GM19193 (cell line): Measurements from ENCODE around the gene PHLPP1.

Source experiments
- POLR2A ChIP-seq: IDR thresholded peaks from 4 replicates; pipeline ENCODE4 v1.6.1; 2011; ENCODE audit not compliant: insufficient read depth, insufficient read length; ENCODE audit errors: extremely low read depth

The PHLPP1 gene

DNA sequence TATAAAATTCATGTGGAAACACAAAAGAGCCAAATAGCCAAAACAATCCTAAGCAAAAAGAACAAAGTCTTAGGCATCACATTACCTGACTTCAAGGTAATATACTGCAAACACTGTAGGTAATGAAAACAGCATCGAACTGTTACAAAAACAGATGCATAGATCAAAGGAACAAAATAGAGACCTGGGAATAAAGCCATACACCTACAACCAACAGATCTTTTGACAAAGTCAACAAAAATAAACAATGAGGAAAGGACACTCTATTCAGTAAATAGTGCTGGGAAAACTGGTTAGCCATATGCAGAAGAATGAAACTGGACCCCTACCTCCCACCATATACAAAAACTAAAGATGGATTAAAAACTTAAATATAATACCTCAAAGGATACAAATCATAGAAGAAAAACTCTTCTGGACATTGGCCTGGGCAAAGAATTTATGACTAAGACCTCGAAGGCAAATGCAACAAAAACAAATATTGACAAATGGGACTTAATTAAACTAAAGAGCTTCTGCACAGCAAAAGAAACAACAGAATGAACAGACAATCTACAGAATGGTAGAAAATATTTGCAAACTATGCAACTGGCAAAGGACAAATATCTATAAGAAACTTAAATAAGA is 218.0 kb downstream of the PHLPP1 start:
- TF ChIP-seq POLR2A: no peak

DNA sequence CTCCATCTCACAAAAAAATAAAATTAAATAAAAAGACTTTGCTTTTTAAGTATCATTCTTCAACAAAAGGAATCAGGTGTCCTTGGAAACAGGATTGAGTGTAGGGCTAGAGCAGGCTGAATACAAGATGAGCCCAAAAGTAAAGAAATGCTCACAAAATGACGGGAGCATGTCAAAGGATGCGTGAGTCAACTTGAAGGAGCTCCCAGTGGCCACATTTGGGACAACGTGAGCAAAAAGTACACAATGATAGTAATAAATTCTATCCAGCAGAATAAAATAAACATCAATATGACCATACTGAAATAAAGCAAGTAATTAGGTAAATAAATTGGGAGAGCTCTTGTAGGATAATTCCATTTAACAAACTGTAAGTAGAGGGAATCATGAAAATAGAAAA is 220.7 kb downstream of the PHLPP1 start:
- TF ChIP-seq POLR2A: no peak

DNA sequence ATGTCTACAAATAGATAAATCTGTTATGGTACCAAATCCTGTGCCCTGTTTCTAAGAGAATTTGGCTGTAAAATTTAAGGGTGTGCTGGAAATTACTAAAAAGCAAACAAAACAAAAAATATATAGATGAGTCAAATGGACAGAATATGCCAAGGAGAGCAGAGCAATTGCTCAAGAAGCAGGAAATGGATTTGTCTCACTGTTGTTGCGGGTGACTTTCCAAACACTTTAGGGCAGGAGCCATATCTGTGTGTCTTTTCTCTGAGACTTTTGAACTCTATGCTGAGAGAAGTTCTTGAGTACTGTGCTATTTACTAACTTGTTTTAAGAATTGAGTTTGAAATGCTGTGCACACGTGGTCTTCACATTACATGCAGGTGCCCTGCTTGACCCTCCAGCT is 221.7 kb downstream of the PHLPP1 start:
- no peak for TF ChIP-seq POLR2A

DNA sequence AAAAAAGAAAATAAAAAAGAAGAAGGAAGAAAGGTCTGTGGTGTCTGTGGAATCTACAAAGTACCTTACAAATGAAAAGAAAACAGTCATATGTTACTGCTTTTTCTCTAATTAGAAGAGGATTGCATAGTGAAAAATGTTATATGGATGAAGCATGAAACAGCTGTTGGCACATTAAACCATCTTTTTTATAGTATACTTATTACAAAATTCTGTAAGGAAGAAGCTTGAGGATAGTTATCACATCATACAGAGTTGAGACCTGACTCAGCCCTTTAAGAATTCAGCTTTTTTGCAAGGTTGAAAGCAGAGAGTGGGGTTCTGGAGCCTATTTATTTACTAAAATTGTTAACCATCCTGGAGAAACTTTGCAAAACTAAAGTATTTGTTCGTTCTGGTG is 222.7 kb downstream of the PHLPP1 start:
- TF ChIP-seq POLR2A: no peak

DNA sequence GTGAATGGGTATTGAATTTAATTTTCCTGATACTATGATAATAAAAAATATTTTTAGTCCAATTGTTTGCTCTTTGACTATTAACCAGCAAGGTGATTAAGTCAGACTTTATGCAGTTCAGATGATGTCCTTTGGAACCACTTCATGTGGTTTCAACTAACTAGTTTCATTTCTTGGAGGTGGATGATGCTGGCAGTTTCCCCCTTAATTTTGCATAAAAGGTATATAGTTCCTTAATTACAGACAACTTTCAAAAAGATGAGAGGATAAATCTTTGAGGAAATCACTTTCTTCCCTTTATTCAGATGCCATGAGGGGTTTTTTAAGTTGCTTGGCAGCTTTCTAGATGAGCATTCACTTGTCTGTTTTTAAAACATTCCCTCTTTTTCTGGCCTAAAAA is 223.1 kb downstream of the PHLPP1 start:
- TF ChIP-seq POLR2A: no peak

DNA sequence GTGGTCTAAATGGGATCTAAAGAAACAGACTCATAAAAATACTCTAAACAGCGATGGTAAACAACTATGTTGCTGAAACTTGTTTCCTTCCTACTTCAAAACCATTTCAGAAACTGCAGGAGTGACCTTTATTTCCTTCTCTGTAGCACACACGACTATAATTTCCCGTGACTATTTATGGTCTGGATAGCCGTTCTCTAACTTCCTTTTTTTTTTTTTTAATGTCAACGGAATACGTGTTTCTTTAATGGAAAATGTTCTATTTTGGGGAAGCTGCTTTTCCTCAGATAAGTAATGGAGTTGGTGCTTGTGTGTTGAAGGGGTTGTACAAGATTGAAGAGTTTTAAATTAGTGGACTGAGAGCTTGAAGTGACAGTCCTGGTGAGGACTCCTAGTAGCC is 224.1 kb downstream of the PHLPP1 start:
- no peak for TF ChIP-seq POLR2A

DNA sequence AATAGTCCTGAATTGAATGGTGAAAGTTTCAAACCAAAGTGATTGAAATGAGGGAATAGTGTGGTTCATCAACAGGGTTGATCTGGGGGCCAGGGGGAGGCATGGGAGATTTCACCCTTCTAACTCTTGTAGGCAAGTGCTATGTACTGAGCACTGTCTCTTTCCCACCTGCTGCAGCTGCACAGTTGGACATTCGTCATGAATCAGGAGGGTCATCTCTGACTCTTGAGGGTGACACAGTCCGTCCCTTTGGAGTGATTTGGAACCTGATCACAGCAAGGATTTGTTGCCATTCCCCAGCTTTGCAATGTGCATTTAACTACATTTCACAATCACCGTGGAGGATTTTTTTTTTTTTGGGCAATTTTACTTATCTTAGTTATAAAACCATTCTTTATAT is 224.6 kb downstream of the PHLPP1 start:
- no peak for TF ChIP-seq POLR2A

DNA sequence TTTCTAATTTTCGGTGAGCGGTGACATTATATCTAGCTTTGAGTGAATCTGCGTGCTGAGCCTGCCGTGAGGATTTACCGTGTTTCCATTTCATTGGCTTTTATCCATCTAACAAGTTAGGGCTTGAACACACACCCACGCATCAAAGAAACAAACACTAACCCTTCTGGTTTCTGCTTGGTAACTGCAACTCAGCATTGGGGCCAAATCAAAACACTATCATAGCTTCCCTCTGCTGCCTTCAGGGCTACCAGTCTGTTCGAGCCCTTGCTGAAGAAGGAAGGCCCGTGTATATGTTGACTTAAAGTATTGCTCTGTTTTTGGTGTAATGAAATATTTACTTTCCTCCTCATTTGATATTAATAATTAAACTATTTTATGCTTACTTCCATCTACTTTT is 227.2 kb downstream of the PHLPP1 start:
- TF ChIP-seq POLR2A: no peak

DNA sequence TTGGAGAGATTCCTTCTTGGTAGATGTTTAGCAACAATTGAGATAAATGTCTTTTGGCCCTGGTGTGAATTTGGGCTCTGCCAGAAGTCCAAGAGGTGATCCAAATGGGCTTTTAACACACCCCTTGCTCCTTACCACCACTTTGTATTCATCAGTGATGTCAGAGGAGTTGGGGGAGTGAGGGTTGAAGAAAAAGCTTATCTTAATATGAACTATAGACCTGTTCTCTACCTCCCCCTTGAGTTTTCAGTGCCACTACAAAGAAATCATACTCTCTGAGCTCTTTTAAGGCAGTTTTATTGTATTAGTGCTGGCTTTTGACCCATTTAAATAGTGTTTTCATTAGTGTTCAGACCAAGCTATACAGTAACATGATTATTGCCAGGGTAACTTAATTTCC is 229.1 kb downstream of the PHLPP1 start:
- no peak for TF ChIP-seq POLR2A

DNA sequence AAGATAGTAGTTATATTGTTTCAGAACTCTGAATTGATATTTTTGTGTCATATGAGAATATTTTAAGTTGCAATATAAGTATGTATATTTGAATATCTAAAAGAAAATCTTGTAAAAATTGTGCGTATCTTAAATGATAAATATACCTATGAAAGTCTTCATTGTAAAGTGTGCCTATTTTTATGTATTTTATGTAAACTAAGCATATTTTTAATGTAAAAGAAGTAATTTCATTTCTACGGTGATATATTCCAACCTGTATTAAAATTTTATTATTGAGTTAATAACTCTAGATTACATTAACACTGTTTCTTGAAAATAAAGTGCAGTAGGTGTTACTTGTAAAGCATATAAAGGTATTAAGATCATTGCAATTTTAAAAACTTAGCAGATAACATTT is 233.4 kb downstream of the PHLPP1 start:
- no peak for TF ChIP-seq POLR2A

DNA sequence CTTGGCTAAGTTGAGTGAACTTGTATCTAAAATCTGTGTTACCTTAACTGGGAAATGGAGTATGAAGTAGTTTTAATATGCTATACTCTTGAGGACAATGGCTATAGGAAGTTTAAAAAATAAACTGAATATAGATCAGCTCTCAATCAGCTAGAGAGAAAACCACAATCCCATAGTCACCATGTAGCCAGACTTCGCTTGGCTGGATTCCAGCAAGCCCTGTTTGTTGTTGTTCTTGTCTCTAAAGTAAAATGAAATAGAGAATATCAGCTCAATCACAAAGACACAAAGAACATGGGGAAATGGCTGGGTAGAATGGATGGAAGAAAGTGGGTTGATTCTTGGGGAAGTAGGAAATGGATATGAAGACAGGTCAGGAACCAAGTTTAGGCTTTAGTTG is 234.9 kb downstream of the PHLPP1 start:
- TF ChIP-seq POLR2A: no peak

DNA sequence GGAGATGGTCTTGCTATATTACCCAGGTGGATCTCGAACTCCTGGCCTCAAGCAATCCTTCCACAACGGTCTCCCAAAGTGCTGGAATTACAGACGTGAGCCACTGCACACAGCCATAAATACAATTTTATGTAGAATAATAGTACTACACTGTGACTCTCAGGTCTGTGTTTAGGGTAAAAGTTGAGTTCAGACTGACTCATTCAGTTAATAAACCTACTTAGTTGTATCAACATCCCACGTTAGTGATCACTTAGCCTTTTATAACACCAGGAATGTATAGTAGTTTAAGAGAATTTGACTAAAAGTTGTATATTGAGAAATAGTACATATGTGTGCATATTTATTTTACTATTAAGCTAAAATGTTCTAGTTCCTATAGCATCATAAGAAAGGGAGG is 237.5 kb downstream of the PHLPP1 start:
- TF ChIP-seq POLR2A: no peak

DNA sequence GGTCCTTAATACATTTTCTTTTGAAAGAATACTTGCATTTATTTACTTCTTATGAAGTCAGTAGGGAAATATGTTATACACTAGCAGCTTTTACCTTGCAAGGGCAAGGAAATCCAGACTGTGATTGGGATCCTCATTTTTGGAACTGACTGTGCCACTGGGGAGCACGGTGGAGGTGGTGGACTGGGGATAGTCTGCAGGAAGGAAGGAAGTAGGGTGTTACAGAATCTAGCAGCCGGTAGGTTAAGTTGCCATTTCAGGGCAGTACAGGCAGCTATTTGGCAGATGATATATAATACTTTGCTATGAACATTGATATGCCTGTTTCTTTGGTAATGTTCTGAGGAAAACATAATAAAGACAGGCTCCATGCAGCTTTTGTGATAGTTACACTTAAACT is 238.3 kb downstream of the PHLPP1 start:
- TF ChIP-seq POLR2A: no peak

DNA sequence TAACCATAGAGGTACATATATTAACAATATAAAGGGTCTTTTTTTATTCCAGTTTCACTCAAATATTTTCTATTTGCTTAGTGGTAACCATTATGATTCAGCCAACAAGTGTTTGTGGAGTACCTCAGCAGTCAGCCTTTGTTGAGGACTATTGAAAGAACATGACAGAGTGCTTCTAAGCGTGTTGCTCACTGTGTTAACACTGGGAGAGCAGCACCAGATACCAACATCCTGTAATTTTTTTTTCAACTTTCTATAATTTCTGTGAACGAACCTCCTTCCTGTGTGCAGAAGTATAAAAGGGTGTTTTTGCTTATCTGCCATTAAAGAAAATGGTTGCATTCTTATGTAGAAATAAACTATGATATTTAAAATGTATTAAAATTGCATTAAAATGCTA is 239.0 kb downstream of the PHLPP1 start:
- TF ChIP-seq POLR2A: no peak

DNA sequence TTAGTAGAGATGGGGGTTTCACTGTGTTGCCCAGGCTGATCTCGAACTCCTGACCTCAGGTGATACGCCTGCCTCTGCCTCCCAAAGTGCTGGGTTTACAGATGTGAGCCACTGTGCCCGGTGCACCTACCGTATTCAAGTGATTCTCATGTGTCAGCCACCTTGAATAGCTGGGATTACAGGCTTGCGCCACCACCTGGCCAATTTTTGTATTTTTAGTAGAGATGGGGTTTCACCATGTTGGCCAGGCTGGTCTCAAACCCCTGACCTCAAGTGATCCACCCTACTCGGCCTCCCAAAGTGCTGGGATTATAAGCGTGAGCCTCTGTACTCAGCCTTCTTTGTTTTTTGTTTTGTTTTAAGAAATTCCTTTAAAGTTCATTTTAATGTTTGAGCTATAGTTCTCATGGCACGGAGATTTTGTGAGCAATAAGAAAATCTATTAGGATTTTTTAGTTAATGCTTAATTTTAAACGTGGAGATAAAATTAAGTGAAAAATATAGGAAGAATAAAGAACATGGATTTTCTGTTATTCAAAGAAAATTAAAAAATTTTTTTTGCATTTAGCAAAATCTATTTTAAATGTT is 242.6 kb downstream of the PHLPP1 start:
- TF ChIP-seq POLR2A: no peak

DNA sequence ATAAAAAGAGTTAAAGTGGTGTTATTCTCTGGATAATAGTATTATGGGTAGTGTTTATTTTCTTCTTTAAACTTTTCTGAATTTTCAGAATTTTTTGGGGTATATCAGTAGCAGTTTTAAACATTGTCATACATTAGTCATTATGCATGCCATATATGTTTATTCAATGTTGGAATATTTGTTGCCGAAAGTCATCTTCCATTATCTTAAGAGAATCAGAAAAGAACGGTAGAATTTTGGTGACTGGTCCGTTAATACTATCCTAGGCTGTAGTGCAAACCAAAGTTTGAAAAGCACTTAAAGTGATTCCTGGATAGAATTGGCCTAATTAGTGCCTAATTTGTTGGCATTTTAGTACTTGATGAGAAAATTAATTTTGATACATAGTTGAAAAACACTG is 244.1 kb downstream of the PHLPP1 start:
- no peak for TF ChIP-seq POLR2A

DNA sequence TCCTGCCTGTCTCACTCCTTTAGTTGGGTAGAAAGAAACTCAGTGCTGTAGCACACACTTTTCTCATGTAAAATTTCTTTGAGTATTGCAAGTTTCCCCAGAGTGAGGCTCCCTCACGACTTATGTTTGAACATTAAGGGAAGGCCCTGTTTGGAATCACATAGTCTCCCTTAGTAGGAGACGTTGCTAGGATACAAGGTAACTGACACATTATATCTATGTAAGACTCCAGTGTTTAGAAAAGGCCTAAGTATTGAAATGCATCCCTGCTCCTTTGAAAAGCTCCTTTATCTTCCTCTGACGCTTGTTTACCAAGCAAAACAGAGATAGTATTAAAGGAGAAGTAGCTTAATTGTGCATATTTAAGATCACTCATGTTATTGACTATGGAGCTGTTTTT is 248.2 kb downstream of the PHLPP1 start:
- no peak for TF ChIP-seq POLR2A
